ENCODE results near the gene THEMIS2. TPM values are rescaled to one million over a fixed set of nuclear protein-coding genes. Genes with fewer than 3 reads are reported as not detected.

THEMIS2 gene
- total RNA-seq, 1 experiment from 2014 or later: 2.0 TPM

GRCh38 chr1:27884006-27884954 is 11.9 kb downstream of the THEMIS2 start:
- no TSS peak for BruUV-seq (replicated peaks)
- no peaks in the 10 kb centered on the region for H3K9me3 ChIP-seq (ENCODE audit: low read depth, low read length, poor library complexity, severe bottlenecking)
- no peak for TF ChIP-seq CTCF (conservative IDR thresholded peaks at IDR 0.05; ENCODE audit: low read depth, low read length)
- TF ChIP-seq EZH2 (IDR thresholded peaks at IDR 0.05; ENCODE audit: borderline replicate concordance, low read depth, low read length, poor library complexity, severe bottlenecking): no peak
- H3K27ac ChIP-seq (ENCODE audit: low read depth, low read length, poor library complexity, severe bottlenecking): no peak overlapping the region
- ChIA-PET POLR2A (ENCODE audit: low non-redundant PET) (no interaction called here), CTCF (no interaction called here)
- H3K36me3 ChIP-seq (ENCODE audit: insufficient read depth, low read length, poor library complexity, severe bottlenecking): peaks cover under 1% of the 10 kb centered on the region
- H3K27me3 ChIP-seq (replicated peaks; ENCODE audit: insufficient read depth, low read depth, low read length, poor library complexity): no peaks in the 10 kb centered on the region
- DNase-seq (ENCODE audit: low spot score): no peak
- H3K4me3 ChIP-seq (ENCODE audit: low read depth, low read length, poor library complexity, severe bottlenecking): no peak overlapping the region
- intact Hi-C loops (cut with micrococcal nuclease; ENCODE audit: unreplicated experiment): no loop called here
- H3K4me1 ChIP-seq (ENCODE audit: insufficient read depth, low read length, poor library complexity, severe bottlenecking): no peaks in the 10 kb centered on the region

GRCh38 chr1:27885114-27885528 is 12.8 kb downstream of the THEMIS2 start:
- Histone ChIP-seq H3K9me3 (ENCODE audit: low read depth, low read length, poor library complexity, severe bottlenecking) (no peaks in the 10 kb centered on the region), H3K27me3 (replicated peaks; ENCODE audit: insufficient read depth, low read depth, low read length, poor library complexity) (no peaks in the 10 kb centered on the region), H3K4me1 (ENCODE audit: insufficient read depth, low read length, poor library complexity, severe bottlenecking) (no peaks in the 10 kb centered on the region), H3K36me3 (ENCODE audit: insufficient read depth, low read length, poor library complexity, severe bottlenecking) (peaks cover 5% of the 10 kb centered on the region), H3K4me3 (ENCODE audit: low read depth, low read length, poor library complexity, severe bottlenecking) (no peak overlapping the region), H3K27ac (ENCODE audit: low read depth, low read length, poor library complexity, severe bottlenecking) (no peak overlapping the region)
- no TSS peak for BruUV-seq (replicated peaks)
- CTCF ChIA-PET: no interaction called here
- DNase-seq (ENCODE audit: low spot score): no peak
- intact Hi-C loops (cut with micrococcal nuclease; ENCODE audit: unreplicated experiment): no loop called here
- POLR2A ChIA-PET (ENCODE audit: low non-redundant PET): no interaction called here
- TF ChIP-seq CTCF (conservative IDR thresholded peaks at IDR 0.05; ENCODE audit: low read depth, low read length): no peak
- no peak for TF ChIP-seq EZH2 (IDR thresholded peaks at IDR 0.05; ENCODE audit: borderline replicate concordance, low read depth, low read length, poor library complexity, severe bottlenecking)

- CTCF ChIA-PET: no interaction called here
- BruUV-seq (replicated peaks): no TSS peak
- peaks cover 5% of the 10 kb centered on the region for H3K36me3 ChIP-seq (ENCODE audit: insufficient read depth, low read length, poor library complexity, severe bottlenecking)
Measured at GRCh38 chr1:27885621-27886352, 13.4 kb downstream of the THEMIS2 start.

More at GRCh38 chr1:27885621-27886352, 13.4 kb downstream of the THEMIS2 start:
- POLR2A ChIA-PET (ENCODE audit: low non-redundant PET): no interaction called here
- no peaks in the 10 kb centered on the region for H3K4me1 ChIP-seq (ENCODE audit: insufficient read depth, low read length, poor library complexity, severe bottlenecking)
- TF ChIP-seq EZH2 (IDR thresholded peaks at IDR 0.05; ENCODE audit: borderline replicate concordance, low read depth, low read length, poor library complexity, severe bottlenecking) (no peak), CTCF (conservative IDR thresholded peaks at IDR 0.05; ENCODE audit: low read depth, low read length) (no peak)
- H3K27me3 ChIP-seq (replicated peaks; ENCODE audit: insufficient read depth, low read depth, low read length, poor library complexity): no peaks in the 10 kb centered on the region
- H3K9me3 ChIP-seq (ENCODE audit: low read depth, low read length, poor library complexity, severe bottlenecking): no peaks in the 10 kb centered on the region
- no peak overlapping the region for H3K27ac ChIP-seq (ENCODE audit: low read depth, low read length, poor library complexity, severe bottlenecking)
- no peak overlapping the region for H3K4me3 ChIP-seq (ENCODE audit: low read depth, low read length, poor library complexity, severe bottlenecking)
- DNase-seq (ENCODE audit: low spot score): no peak
- intact Hi-C loops (cut with micrococcal nuclease; ENCODE audit: unreplicated experiment): no loop called here
